HG02759 (cell line): ENCODE results near the gene ATXN7.

Experiments used
- ATAC-seq: cut with Tn5 transposase; IDR thresholded peaks from one replicate; pipeline ENCODE4 v1.9.1; 2021; ENCODE audit warnings: mild to moderate bottlenecking, moderate library complexity; ENCODE audit not compliant: unreplicated experiment

The ATXN7 gene

GRCh38 chr3:63900459-63900858 is 36.8 kb downstream of the ATXN7 start:
- ATAC-seq: no peak

GRCh38 chr3:63905731-63906620 is 42.3 kb downstream of the ATXN7 start:
- no peak for ATAC-seq

- ATAC-seq: no peak
Observed at GRCh38 chr3:63908081-63908736, 44.5 kb downstream of the ATXN7 start.

GRCh38 chr3:63908776-63909175 is 45.1 kb downstream of the ATXN7 start:
- ATAC-seq: no peak

GRCh38 chr3:63909431-63909830 is 45.8 kb downstream of the ATXN7 start:
- ATAC-seq: no peak

- no peak for ATAC-seq
Observed at GRCh38 chr3:63910001-63910400, 46.3 kb downstream of the ATXN7 start.

- no peak for ATAC-seq
Observed at GRCh38 chr3:63910891-63911290, 47.2 kb downstream of the ATXN7 start.

- ATAC-seq: no peak
Observed at GRCh38 chr3:63911509-63911872, 47.8 kb downstream of the ATXN7 start.

GRCh38 chr3:63911873-63912767 is 48.5 kb downstream of the ATXN7 start, which contains the start of gene SCAANT1:
SCAANT1 (minus strand) TSS chr3:63912383.
- ATAC-seq: peak; percentile 81

GRCh38 chr3:63912768-63913588 is 49.3 kb downstream of the ATXN7 start:
- ATAC-seq: peak; percentile 12

- no peak for ATAC-seq
Observed at GRCh38 chr3:63914312-63914711, 50.6 kb downstream of the ATXN7 start.

- no peak for ATAC-seq
Observed at GRCh38 chr3:63918321-63918720, 54.7 kb downstream of the ATXN7 start.

- no peak for ATAC-seq
Observed at GRCh38 chr3:63920001-63920400, 56.3 kb downstream of the ATXN7 start.

- ATAC-seq: peak; percentile 83
Observed at GRCh38 chr3:63921741-63922482, 58.2 kb downstream of the ATXN7 start.

GRCh38 chr3:63922491-63923199 is 59.0 kb downstream of the ATXN7 start:
- ATAC-seq: peak; percentile 5

- ATAC-seq: no peak
Observed at GRCh38 chr3:63926309-63926708, 62.6 kb downstream of the ATXN7 start.

- peak; percentile 77 for ATAC-seq
Observed at GRCh38 chr3:63927422-63928280, 64.0 kb downstream of the ATXN7 start.

GRCh38 chr3:63931290-63931689 is 67.6 kb downstream of the ATXN7 start:
- ATAC-seq: no peak
